Measurements from ENCODE around the gene WRAP73.

The WRAP73 gene

DNA sequence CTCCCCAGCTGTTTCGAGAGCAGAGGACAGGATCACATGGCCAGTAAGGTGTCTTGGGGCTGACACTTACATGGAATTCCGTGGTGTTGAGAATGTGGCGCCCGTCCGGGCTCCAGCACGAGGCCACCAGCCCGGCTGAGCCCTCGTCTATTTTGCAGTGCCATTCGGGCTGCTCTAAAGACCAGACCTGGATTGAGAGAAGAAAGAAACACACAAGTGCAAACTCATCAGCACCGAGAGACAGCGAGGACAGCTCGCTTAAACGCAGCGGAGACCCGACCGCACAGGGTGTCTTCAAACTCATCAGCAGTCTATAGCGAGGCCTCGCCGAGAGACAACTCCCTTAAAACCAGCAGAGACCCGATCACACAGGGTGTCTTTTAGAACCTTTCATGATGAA is 3.3 kb downstream of the WRAP73 start:
- DNase-seq (ENCODE audit: low spot score) = no peak

DNA sequence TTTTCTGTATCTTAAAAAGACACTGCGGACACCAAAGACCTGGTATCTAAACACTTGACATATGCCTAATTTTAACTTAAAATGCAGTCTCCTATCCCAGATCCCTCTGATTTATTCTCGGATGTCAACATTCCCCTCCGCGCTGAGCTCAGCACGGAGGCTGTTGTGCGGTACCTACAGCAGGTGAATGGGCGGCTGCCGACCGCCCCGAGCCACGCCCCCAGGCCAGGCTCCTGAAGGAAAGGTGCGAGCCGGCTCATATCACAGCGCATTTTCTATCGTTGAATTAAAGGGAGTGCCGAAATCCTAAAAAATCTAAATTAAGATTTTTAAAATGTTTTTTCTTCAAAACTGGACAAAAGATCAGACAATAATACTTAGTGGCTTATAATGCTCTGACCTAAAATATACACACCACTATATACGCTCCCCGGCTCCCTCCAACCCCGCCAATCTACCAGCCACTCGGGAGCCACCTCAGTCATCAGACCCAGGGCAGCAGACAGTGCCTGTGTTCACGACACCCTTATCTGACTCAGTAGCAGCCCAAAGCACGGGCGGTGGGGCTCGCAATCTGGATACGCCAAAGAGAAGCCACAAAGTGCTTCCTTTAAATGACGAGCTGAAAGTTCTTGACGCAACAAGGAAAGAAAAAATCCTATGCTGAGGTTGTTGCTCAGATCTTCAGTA is 4.1 kb downstream of the WRAP73 start:
- DNase-seq (ENCODE audit: low spot score) = no peak

- no peak for DNase-seq (ENCODE audit: low spot score)
Observed at GRCh38 chr1:3645247-3645646, 4.7 kb downstream of the WRAP73 start.

GRCh38 chr1:3644273-3644672 is 5.6 kb downstream of the WRAP73 start:
- DNase-seq (ENCODE audit: low spot score) = no peak

DNA sequence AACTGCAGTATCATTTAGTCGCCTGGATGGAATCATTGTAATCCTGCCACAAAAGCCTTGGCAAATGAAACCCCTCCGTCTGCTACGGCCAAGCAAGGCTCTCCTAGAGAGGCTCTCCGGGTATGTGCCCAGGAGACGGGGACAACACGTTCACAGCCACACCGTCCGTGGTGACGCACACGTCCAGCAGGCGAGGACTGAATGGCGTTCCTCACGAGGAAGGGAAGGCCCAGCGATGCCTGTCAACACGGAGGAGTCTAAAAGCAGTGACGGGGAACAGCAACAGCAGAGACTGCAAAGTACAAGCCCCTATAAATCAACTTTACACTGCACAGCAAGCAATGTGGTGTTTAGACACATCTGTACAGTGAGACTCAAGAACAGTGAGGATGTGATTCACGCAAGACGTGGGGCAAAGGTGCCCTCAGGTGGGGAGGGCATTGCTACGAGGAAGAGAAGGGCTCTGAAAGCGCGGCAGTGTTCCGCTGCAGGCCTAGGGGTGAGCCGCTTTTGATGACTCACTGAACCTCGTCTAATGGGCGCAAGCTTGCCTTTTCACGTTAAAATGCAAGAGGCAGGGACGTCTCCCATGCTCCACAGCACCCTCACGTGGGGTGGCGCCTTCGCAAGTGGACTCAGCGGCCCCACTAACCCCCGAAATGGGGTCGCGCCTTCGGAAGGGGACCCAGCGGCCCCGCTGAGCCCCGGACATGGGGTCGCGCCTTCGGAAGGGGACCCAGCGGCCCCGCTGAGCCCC is 6.8 kb downstream of the WRAP73 start:
- no peak for DNase-seq (ENCODE audit: low spot score)

GRCh38 chr1:3641816-3642215 is 8.1 kb downstream of the WRAP73 start:
- DNase-seq (ENCODE audit: low spot score) = no peak

- DNase-seq (ENCODE audit: low spot score) = no peak
Observed at GRCh38 chr1:3641046-3641760, 8.7 kb downstream of the WRAP73 start.

- no peak for DNase-seq (ENCODE audit: low spot score)
Observed at GRCh38 chr1:3640121-3640837, 9.6 kb downstream of the WRAP73 start.

GRCh38 chr1:3639397-3639911 is 10.4 kb downstream of the WRAP73 start:
- DNase-seq (ENCODE audit: low spot score) = no peak

DNA sequence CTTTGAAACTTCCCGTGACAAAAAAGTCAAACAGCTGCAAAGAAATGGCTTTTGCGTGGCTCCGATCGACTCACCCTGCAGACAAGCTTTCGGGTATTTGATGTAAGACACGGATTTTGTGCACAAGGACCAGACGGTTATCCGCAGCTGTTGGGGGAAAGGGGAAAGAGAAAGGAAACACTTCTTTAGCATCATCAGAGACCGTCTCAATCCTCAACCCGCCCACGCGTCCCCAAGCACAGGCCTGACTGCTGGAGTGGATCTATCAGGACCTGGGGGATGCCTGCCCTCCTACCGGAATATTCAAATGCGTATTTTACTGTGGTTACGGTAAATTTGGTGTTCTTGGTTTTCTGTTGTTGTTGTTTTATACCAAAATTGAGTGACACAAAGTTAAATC is 11.2 kb downstream of the WRAP73 start:
- no peak for DNase-seq (ENCODE audit: low spot score)

- no peak for DNase-seq (ENCODE audit: low spot score)
Observed at GRCh38 chr1:3638027-3638426, 11.9 kb downstream of the WRAP73 start.

- no peak for DNase-seq (ENCODE audit: low spot score)
Observed at GRCh38 chr1:3636531-3636930, 13.4 kb downstream of the WRAP73 start.

GRCh38 chr1:3636080-3636479 is 13.8 kb downstream of the WRAP73 start:
- no peak for DNase-seq (ENCODE audit: low spot score)

- no peak for DNase-seq (ENCODE audit: low spot score)
Observed at GRCh38 chr1:3634059-3634800, 15.7 kb downstream of the WRAP73 start.

DNA sequence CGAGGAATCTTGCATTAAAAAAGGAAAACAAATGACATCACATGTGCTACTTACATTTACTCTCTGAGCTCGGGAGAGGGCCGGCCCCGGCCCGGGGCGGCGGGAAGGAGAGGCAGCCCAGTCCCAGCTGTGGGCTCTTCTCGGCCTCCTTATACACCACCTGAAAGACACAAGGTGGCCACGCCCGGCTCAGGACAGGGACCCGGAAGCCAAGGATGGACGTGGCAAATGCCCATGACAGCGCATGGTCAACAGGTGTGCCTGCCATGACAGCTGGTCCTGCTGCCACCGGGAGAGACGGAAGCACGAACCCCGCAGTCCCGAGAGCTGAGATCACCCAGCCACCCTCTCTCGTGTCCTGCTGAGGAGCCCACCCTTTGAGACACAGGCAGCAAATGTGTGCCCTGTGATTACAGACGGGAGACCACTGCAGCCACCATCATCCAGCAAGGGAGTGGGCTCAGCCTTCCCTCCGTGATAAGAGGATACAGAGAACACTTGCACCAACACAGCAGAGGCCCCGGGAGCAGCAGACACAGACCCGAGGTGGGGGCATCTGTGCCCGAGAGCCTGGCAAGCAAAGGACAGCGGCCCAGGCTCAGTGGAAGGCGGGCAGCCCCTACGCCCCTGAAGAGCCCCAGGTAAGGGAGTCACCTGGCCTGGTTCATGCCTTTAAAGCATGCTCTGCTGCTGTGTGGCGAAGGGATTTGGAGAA is 16.4 kb downstream of the WRAP73 start:
- DNase-seq (ENCODE audit: low spot score) = no peak

DNA sequence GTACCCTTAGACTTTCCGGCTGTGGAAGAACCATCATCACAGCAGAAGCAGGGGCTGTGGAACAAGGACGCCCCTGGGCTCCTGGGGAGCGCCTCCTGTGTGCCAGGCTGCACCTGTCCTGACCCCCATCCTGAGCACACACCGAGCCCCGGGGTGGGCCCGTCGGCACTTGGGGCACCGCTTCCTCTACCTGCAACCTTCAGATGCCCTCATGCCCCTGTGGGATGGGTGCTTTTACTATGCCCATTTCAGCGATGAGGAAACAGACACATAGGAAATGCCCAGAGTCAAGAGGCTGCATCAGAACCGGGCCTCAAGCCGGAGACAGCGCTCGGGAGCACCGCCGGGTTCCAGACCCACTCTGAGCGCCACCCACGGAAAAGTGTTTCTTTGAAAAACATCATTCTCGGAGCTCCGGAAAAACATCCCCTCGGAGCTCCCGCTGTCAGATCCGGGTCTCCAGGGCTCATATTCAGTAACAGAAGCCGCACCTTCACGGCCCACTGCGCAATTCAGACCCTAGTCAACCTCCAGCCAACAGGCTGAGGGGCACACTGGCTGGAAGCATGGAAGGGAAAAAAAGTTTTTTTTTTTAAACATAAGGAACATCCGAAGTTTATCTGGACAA is 17.1 kb downstream of the WRAP73 start:
- no peak for DNase-seq (ENCODE audit: low spot score)

DNA sequence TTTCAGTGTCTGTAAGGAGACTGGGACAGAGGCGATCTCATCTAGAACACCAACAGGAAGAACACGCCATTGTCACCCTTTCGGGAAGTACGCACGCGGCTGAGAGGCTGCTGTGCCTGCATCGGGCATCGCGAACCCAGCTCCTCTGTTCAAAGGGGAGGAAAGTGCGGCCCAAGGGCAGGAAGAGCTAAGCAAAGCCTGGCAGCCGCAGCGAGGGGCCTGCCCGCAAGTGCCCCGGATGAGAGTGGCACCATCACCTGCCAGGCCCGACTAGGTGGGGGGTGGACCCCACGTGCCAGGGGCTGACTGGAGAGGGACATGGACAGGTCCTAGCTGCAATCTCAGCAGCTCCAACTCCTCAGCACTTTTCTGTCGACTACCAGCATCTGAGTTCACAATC is 17.6 kb downstream of the WRAP73 start:
- DNase-seq (ENCODE audit: low spot score) = no peak

- no peak for DNase-seq (ENCODE audit: low spot score)
Observed at GRCh38 chr1:3631320-3632260, 18.3 kb downstream of the WRAP73 start.

DNA sequence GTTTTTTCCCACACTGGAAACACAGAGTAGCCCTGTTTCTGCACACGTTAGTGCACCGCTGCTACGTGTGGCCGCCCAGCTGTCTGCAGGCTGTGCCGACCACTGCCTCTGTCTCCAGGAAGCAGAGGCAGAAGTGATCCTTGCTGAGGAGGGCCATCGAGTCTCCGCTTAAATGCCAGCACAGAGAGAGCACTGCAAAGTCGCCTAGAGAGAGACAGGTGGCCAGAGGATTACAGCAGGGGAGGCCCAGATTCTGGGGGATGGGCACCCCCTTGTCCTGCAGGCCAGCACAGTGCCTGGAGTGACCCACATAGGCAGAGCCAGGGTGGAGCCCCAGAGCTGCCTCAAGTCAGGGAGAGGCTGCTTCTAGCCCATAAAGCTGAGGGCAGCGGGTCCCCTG is 19.0 kb downstream of the WRAP73 start:
- DNase-seq (ENCODE audit: low spot score) = no peak
